KOPT-K1 (cell line): ENCODE measurements around the gene PAOX.
"Not testable (repeated sequence)": the region's sequence is repeated elsewhere in the genome, so short reads cannot be mapped to it uniquely, and the experiment has no call there.

ENCODE experiments used
- H3K27ac ChIP-seq: fragments of 200-600 bp; sonication (generic); 2 replicates; pipeline ENCODE4 v1.5.1; 2016; ENCODE audit warnings: antibody characterized with exemption, mild to moderate bottlenecking, low read depth, low read length; ENCODE audit not compliant: poor library complexity, severe bottlenecking
- H3K36me3 ChIP-seq: fragments of 200-600 bp; sonication (generic); 2 replicates; pipeline ENCODE4 v1.5.1; 2017; ENCODE audit warnings: antibody characterized with exemption, mild to moderate bottlenecking, low read length, moderate library complexity; ENCODE audit not compliant: insufficient read depth
- H3K9me3 ChIP-seq: fragments of 200-600 bp; sonication (generic); 2 replicates; pipeline ENCODE4 v1.5.1; 2017; ENCODE audit warnings: antibody characterized with exemption, low read length, mild to moderate bottlenecking; ENCODE audit not compliant: insufficient read depth, poor library complexity, severe bottlenecking

PAOX gene

DNA sequence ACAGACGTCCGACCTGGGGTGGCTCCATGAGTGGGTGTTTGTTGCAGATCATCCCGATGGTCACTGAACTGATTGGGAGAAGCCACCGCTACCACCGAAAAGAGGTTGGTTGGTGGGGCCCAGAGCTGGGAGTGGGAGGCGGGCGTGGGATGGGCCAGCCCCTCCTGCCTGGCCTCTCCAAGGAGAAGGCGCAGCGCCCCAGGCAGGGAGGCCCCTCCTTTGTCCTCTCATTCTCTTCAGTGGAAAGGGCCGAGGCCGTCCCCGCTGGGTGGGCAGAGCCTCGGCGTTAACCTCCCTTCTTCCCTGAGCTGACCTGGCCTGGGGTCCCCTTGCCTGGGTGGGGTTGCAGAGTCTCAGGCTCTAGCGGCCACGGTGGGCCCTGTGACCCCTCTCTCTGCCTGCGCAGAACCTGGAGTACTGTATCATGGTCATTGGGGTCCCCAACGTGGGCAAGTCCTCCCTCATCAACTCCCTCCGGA is 20.1 kb downstream of the PAOX start:
- no peaks in the 10 kb centered on the region for H3K9me3 ChIP-seq
- no peak overlapping the region for H3K27ac ChIP-seq
- peaks cover 88% of the 10 kb centered on the region for H3K36me3 ChIP-seq

DNA sequence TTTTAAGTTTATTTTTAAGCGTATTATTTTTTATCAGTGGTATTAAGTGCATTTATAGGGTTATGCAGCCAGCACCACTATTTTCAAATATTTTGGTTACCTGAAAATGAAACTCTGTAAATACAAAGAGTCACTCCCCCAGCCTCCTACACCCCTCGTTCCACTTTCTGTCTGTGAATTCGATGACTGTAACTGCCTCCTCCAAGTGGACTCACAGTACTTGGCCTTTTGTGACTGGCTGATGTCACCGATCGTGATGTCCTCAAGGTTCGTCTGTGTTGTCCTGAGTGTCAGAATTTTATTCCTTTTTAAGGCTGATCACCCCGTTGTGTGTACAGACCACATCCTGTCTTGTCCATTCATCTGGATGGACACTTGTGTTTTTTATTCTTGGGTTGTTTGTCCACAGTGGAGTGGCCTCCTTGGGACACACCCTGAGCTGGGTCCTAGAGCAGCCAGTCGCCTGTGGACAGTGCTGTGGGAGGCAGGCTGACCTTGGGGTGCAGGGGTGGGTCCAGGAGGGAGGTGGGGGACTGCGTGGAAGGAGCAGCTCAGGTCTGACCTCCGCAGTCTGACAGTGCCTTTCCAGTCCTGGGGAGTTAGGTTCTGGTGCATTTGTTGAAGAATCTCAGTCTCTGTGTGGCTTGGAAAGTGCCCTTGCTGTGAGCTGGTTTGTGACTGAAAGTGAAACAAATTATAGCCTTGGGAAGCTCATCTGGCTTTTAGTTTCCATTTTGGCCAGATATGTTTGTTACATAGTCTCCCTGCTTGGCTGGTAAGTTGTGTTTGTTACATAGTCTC is 21.8 kb downstream of the PAOX start:
- no peak overlapping the region for H3K27ac ChIP-seq
- H3K9me3 ChIP-seq = no peaks in the 10 kb centered on the region
- H3K36me3 ChIP-seq = peaks cover 99% of the 10 kb centered on the region

DNA sequence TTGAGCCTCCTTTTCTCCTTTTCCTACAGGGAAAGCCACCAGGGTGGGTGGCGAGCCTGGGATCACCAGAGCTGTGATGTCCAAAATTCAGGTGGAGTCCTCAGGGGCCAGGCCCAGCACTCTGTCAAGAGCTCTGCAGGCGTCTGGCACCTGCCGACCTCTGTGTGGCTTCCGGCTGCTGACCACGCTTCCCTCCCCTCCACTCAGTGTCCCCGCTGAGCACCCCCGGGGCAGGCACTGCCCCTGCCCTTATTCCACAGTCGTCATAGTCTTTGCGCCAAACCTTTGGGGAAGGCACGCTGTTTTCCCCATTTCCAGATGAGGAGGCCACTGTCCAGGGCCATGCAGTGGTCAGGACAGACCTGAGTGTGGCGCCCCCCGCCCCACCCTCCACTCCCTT is 22.4 kb downstream of the PAOX start:
- H3K9me3 ChIP-seq = no peaks in the 10 kb centered on the region
- peaks cover 98% of the 10 kb centered on the region for H3K36me3 ChIP-seq
- H3K27ac ChIP-seq = no peak overlapping the region

DNA sequence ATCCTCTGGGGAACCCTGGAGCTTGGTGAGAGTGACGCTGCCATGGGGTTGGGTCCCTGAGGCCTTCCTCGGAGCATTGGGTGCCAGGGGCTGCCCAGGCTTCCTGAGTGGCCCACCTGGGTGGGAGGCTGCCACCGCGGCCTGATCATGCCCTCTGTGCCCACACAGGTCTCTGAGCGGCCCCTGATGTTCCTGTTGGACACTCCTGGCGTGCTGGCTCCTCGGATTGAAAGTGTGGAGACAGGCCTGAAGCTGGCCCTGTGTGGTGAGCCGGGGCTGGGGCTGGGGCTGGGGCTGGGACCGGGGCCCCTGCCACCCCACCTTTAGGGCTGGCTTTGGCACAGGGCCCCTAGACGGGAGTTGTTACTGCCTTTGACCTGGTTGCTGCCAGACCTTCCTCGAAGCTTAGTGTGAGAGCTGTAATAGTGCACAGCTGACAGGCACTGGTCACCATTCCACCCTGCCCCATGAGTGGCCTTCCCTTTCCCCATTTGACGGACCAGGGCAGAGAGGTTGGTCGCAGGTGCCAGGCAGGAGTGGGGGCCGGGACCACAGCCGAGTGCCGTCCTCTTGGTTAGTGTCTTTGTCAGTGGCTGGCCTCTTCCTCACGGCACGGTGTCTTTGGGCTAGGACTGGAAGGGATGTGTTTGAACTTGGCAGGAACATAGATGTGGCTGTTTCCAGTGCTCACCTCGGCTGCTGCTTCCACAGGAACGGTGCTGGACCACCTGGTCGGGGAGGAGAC is 23.1 kb downstream of the PAOX start:
- Histone ChIP-seq H3K27ac (no peak overlapping the region), H3K9me3 (peaks cover 5% of the 10 kb centered on the region), H3K36me3 (peaks cover 98% of the 10 kb centered on the region)

DNA sequence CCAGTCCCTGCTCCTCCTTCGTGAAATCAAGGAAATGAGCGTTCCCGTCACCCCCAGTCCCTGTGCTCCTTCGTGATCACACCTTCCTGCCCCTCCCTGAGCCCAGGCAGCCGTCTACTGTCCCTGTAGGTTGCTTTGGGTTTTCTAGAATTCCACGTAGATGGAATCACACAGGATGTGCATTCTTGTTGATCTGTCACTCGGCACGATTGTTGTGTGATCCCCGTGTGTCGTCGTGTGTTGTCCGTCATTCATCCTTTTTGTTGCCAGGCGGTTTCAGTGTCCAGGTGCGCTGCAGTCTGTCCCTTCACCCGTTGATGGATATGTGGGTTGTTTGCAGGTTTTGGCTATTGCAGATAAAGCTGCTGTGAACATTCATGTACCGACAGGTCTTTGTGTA is 24.3 kb downstream of the PAOX start:
- Histone ChIP-seq H3K9me3 (peaks cover 12% of the 10 kb centered on the region), H3K36me3 (peaks cover 98% of the 10 kb centered on the region), H3K27ac (no peak overlapping the region)

DNA sequence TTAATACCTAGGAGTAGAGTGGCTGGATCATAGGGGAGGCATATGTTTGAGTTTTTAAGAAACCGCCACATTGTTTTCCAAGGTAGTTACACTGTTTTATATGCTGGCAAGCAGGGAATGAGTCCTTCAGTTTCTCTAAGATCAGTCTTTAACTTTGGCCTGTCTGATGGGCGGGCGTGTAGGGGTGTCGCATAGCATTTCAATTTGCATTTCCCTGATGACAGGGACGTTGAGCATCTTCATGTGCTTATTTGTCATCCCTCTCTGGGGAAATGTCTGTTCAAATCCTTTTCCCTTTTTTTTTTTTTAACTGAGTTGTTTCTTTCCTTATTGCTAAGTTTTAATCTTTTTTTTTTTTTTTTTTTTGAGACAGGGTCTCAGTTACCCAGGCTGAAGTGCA is 24.7 kb downstream of the PAOX start:
- Histone ChIP-seq H3K9me3 (peaks cover 17% of the 10 kb centered on the region), H3K36me3 (peaks cover 98% of the 10 kb centered on the region), H3K27ac (no peak overlapping the region)

DNA sequence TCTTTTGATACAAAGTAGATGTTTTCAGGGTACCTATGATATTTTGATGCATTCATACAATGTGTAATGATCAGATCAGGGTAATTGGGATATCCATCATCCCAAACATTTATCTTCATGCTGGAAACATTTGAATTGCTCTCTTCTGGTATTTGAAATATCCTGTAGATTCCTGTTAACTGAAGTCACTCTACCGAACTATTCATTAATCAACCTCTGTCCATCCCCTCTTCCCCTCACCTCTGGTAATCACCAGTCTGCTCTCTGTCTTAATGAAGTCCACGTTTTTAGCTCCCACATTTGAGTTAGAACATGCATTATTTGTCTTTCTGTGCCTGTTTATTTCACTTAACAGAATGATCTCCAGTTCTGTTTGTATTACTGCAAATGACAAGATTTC is 26.2 kb downstream of the PAOX start:
- no peak overlapping the region for H3K27ac ChIP-seq
- peaks cover 98% of the 10 kb centered on the region for H3K36me3 ChIP-seq

DNA sequence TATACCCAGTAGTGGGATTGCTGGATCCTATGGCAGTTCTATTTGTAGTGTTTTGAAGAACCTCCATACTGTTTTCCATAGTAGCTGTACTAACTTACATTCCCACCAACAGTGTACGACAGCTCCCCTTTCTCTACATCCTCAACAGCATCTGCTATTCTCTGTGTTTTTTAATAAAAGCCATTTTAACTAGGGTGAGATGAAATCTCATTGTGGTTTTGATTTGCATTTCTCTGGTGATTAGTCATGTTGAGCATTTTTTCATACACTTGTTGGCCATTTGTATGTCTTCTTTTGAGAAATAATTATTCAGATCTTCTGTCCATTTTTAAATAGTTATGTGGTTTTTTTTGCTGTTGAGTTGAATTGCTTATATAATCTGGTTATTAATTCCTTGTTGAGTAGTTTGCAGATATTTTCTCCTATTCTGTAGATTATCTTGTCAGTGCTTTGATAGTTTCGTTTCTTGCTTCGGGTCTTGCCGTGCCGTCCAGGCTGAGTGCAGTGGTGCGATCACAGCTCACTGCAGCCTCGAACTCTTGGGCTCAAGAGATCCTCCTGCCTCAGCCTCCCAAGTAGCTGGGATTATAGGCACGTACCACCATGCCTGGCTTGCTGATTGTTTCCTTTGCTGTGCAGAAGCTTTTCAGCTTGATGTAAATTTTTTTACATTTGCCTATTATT is 26.9 kb downstream of the PAOX start:
- Histone ChIP-seq H3K36me3 (peaks cover 98% of the 10 kb centered on the region), H3K9me3 (peaks cover 39% of the 10 kb centered on the region), H3K27ac (no peak overlapping the region)

More for the DNA sequence above, 26.2 kb downstream of the PAOX start:
- H3K9me3 ChIP-seq = peaks cover 31% of the 10 kb centered on the region

DNA sequence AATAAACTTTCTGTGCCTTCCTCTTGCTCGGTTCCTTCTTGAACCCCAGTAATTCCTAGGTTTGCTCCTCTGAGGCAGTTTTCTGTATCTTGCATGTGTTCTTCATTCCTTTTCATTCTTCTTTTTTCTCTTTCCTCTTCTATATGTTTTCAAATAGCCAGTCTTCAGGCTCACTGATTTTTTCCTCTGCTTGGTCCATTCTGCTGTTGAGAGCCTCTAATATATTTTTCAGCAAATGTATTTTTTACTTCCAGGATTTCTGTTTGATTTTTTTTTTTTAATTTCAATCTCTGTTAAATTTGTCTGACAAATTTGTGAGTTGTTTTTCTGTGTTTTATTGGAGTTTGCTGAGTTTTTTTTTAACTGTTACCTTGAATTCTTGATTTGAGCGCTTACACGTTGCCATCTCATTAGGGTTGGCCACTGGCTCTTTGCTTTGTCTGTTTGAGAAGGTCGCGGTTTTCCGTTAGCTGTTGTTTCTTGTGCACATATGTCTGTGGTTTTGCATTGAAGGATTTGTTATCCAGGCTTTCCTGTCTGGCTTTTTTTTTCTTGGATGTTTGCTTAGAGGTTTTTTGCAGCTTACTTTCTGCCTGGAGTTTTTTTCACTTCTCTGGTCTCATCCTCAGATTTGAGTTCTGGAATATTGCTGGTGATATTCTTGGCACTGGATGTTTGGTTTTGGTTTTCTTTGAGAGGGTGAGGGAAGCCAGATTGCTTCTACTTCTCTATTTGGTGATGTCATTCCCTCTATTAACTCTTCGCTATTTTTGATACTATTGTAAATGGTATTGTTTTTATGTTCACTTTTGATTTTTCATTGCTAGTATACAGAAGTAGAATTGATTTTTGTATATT is 32.7 kb downstream of the PAOX start:
- H3K9me3 ChIP-seq = peaks cover 80% of the 10 kb centered on the region
- peaks cover 85% of the 10 kb centered on the region for H3K36me3 ChIP-seq
- no peak overlapping the region for H3K27ac ChIP-seq

DNA sequence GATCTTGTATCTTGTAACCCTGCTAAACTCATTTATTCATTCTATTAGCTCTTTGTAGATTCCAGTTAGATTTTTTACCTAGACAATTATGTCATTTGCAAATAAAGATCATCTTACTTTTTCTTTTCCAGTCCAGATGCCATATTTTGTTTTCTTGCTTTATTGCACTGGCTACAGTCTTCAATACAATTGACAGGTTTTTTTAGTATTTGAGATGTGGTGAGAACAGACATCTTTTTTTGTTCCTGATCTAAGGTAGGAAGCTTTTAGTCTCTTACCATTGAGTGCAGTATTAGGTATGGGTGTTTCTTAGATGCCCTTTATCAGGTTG is 33.3 kb downstream of the PAOX start:
- peaks cover 79% of the 10 kb centered on the region for H3K36me3 ChIP-seq

DNA sequence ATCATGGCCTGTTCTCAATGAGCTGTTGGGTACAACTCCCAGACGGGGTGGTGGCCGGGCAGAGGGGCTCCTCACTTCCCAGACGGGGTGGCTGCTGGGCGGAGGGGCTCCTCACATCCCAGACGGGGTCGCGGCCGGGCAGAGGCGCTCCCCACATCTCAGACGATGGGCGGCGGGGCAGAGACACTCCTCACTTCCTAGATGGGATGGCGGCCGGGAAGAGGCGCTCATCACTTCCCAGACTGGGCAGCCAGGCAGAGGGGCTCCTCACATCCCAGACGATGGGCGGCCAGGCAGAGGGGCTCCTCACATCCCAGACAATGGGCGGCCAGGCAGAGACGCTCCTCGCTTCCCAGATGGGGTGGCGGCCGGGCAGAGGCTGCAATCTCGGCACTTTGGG is 35.3 kb downstream of the PAOX start:
- H3K9me3 ChIP-seq = peaks cover 59% of the 10 kb centered on the region
- not testable (repeated sequence) for H3K27ac ChIP-seq
- H3K36me3 ChIP-seq = peaks cover 76% of the 10 kb centered on the region

More for the DNA sequence above, 33.3 kb downstream of the PAOX start:
- Histone ChIP-seq H3K27ac (no peak overlapping the region), H3K9me3 (peaks cover 75% of the 10 kb centered on the region)

DNA sequence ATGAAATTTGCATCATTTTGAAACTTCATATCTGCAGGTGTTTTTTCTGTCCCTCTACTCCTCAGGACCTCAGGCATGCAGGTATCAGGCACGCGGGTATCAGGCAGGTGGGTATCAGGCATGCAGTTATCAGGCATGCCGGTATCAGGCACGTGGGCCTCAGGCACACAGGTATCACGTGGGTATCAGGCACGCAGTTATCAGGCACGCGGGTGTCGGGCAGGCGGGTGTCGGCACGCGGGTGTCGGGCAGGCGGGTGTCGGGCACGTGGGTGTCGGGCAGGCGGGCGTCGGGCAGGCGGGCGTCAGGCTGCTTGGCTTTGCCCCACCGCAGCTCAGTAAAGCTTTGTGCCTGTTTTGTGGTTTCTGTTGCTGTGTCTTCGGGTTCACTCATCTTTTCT is 36.7 kb downstream of the PAOX start:
- Histone ChIP-seq H3K27ac (no peak overlapping the region), H3K9me3 (peaks cover 45% of the 10 kb centered on the region), H3K36me3 (peaks cover 76% of the 10 kb centered on the region)

DNA sequence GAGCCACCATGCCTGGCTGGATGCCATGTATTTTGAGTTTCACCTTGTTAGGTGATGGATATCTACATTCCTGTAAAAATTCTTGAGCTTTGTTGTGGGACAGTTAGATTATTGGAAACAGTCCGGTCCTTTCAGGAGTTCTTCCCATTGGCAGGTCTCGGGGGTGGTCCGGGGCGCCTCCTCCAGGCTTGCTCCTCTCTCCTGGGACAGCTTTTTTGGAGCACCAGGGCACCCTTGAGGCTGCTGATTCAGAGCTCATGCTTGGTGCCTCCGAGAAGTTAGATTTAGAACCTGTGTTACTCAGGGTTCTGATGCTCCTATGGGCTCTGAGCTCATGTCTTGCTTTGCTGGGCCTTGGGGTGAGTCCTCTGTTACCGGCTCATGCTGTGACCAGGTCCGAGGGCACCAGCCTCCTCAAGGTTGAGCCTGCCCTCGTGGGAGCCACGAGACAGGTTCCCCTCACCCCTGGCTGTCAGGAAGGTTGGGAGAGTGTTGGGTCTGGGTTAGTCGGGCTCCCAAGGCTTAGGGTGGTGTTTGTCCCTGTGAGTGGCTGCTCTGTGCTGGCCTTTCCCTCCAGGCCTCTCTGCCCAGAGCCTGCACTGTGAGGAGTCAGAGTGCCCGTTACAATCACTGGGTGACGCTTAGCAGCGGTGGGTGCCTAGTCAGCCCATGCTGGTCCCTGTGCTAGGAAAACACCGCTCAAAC is 39.4 kb downstream of the PAOX start:
- peaks cover 31% of the 10 kb centered on the region for H3K9me3 ChIP-seq
- no peak overlapping the region for H3K27ac ChIP-seq
- H3K36me3 ChIP-seq = peaks cover 67% of the 10 kb centered on the region
